Vagina (tissue), 2 donors: ENCODE measurements around the gene URB2.

Experiments
- CTCF ChIP-seq, 3 experiments: fragments of 450-650 bp in 2 of 3; fragments of 200-600 bp in 1 of 3; sonication (generic) in 1 of 3; IDR thresholded peaks; one replicate each; pipeline ENCODE4 v1.5.1; 2017 to 2019; ENCODE audit warnings: antibody characterized with exemption in 3 of 3, mild to moderate bottlenecking in 2 of 3, moderate library complexity in 2 of 3
- POLR2A ChIP-seq, 2 donors: fragments of 450-650 bp; IDR thresholded peaks; one replicate each; pipeline ENCODE4 v1.6.1; 2017; ENCODE audit warnings: antibody characterized with exemption in 2 of 2, mild to moderate bottlenecking in 2 of 2, moderate library complexity in 2 of 2

- TF ChIP-seq POLR2A (IDR thresholded peaks at IDR 0.05) = no peak
- no peak for TF ChIP-seq CTCF (IDR thresholded peaks at IDR 0.05)
These were observed 35.9 kb upstream of the URB2 start for GRCh38 chr1:229590119-229590518.
